ACC112 (cell line): ENCODE data around the gene CLSTN1.

Source experiments
- H2AFZ ChIP-seq: fragments of 200-600 bp; sonication (generic); one replicate; pipeline ENCODE4 v1.6.0; 2017; ENCODE audit warnings: antibody characterized with exemption, low read length; ENCODE audit not compliant: unreplicated experiment
- H3K27ac ChIP-seq: fragments of 200-600 bp; sonication (generic); 2 replicates; pipeline ENCODE4 v1.5.1; 2014; ENCODE audit warnings: low read depth, mild to moderate bottlenecking, antibody characterized with exemption, low read length, moderate library complexity
- H3K27me3 ChIP-seq: fragments of 200-600 bp; sonication (generic); 2 replicates; pipeline ENCODE4 v1.6.1; 2014; ENCODE audit warnings: mild to moderate bottlenecking, antibody characterized with exemption, low read length, moderate library complexity, mixed read lengths; ENCODE audit not compliant: insufficient read depth
- H3K36me3 ChIP-seq: fragments of 200-600 bp; sonication (generic); 2 replicates; pipeline ENCODE4 v1.6.1; 2016; ENCODE audit warnings: mild to moderate bottlenecking, antibody characterized with exemption, low read length, moderate library complexity, mixed read lengths; ENCODE audit not compliant: insufficient read depth
- H3K4me1 ChIP-seq: fragments of 200-600 bp; sonication (generic); one replicate; pipeline ENCODE4 v1.6.1; 2016; ENCODE audit warnings: low read length, mixed read lengths; ENCODE audit not compliant: insufficient read depth, unreplicated experiment, control insufficient read depth
- H3K4me3 ChIP-seq: fragments of 200-600 bp; sonication (generic); 2 replicates; pipeline ENCODE4 v1.5.1; 2014; ENCODE audit warnings: mild to moderate bottlenecking, low read depth, low read length
- H3K79me2 ChIP-seq: fragments of 200-600 bp; sonication (generic); one replicate; pipeline ENCODE4 v1.6.0; 2016; ENCODE audit warnings: low read length; ENCODE audit not compliant: control insufficient read depth, unreplicated experiment, insufficient read depth

Gene CLSTN1

GRCh38 chr1:9729523-9729922 lies 94.2 kb downstream of the CLSTN1 start:
- no peaks in the 10 kb centered on the region for H3K79me2 ChIP-seq
- no peak overlapping the region for H3K4me3 ChIP-seq
- H3K27ac ChIP-seq, result no peak overlapping the region
- H3K36me3 ChIP-seq, result peaks cover 14% of the 10 kb centered on the region
- no peaks in the 10 kb centered on the region for H3K4me1 ChIP-seq
- H2AFZ ChIP-seq, result no peak overlapping the region
- no peaks in the 10 kb centered on the region for H3K27me3 ChIP-seq

GRCh38 chr1:9728451-9729295 lies 95.1 kb downstream of the CLSTN1 start:
- no peak overlapping the region for H2AFZ ChIP-seq
- no peaks in the 10 kb centered on the region for H3K4me1 ChIP-seq
- no peaks in the 10 kb centered on the region for H3K79me2 ChIP-seq
- no peaks in the 10 kb centered on the region for H3K27me3 ChIP-seq
- H3K4me3 ChIP-seq, result no peak overlapping the region
- H3K36me3 ChIP-seq, result peaks cover 14% of the 10 kb centered on the region
- H3K27ac ChIP-seq, result no peak overlapping the region

GRCh38 chr1:9726905-9727595 lies 96.7 kb downstream of the CLSTN1 start:
- Histone ChIP-seq H3K27me3 (no peaks in the 10 kb centered on the region), H3K79me2 (no peaks in the 10 kb centered on the region), H3K27ac (no peak overlapping the region), H3K4me1 (no peaks in the 10 kb centered on the region), H3K4me3 (no peak overlapping the region), H2AFZ (no peak overlapping the region), H3K36me3 (peaks cover 16% of the 10 kb centered on the region; the same call in 1 of the 2 replicates)

- no peaks in the 10 kb centered on the region for H3K27me3 ChIP-seq
- no peaks in the 10 kb centered on the region for H3K79me2 ChIP-seq
- H3K4me1 ChIP-seq, result no peaks in the 10 kb centered on the region
- H3K4me3 ChIP-seq, result no peak overlapping the region
- no peak overlapping the region for H2AFZ ChIP-seq
- no peak overlapping the region for H3K27ac ChIP-seq
- H3K36me3 ChIP-seq, result peaks cover 16% of the 10 kb centered on the region; the same call in 1 of the 2 replicates
These were observed 97.4 kb downstream of the CLSTN1 start for GRCh38 chr1:9726406-9726805.

GRCh38 chr1:9724706-9725476 lies 98.9 kb downstream of the CLSTN1 start:
- Histone ChIP-seq H3K27ac (no peak overlapping the region), H3K27me3 (no peaks in the 10 kb centered on the region), H3K79me2 (no peaks in the 10 kb centered on the region), H3K4me1 (no peaks in the 10 kb centered on the region), H2AFZ (no peak overlapping the region), H3K36me3 (peaks cover 13% of the 10 kb centered on the region; the same call in 1 of the 2 replicates), H3K4me3 (no peak overlapping the region)

GRCh38 chr1:9723926-9724325 lies 99.8 kb downstream of the CLSTN1 start:
- Histone ChIP-seq H3K27ac (no peak overlapping the region), H3K4me1 (peaks cover under 1% of the 10 kb centered on the region), H3K4me3 (no peak overlapping the region), H3K27me3 (no peaks in the 10 kb centered on the region), H2AFZ (no peak overlapping the region), H3K36me3 (peaks cover 13% of the 10 kb centered on the region; the same call in 1 of the 2 replicates), H3K79me2 (no peaks in the 10 kb centered on the region)

GRCh38 chr1:9723068-9723805 lies 100.5 kb downstream of the CLSTN1 start:
- Histone ChIP-seq H3K4me3 (no peak overlapping the region), H2AFZ (no peak overlapping the region), H3K27ac (no peak overlapping the region), H3K79me2 (no peaks in the 10 kb centered on the region), H3K4me1 (peaks cover 3% of the 10 kb centered on the region), H3K36me3 (peaks cover 13% of the 10 kb centered on the region; the same call in 1 of the 2 replicates), H3K27me3 (no peaks in the 10 kb centered on the region)

- no peaks in the 10 kb centered on the region for H3K27me3 ChIP-seq
- peaks cover 3% of the 10 kb centered on the region for H3K4me1 ChIP-seq
- peaks cover 13% of the 10 kb centered on the region; the same call in 1 of the 2 replicates for H3K36me3 ChIP-seq
- no peak overlapping the region for H3K4me3 ChIP-seq
- no peak overlapping the region for H2AFZ ChIP-seq
- H3K27ac ChIP-seq, result no peak overlapping the region
- H3K79me2 ChIP-seq, result no peaks in the 10 kb centered on the region
These were observed 101.4 kb downstream of the CLSTN1 start for GRCh38 chr1:9722378-9722749.

GRCh38 chr1:9721606-9722377 lies 102.0 kb downstream of the CLSTN1 start:
- H3K27me3 ChIP-seq, result no peaks in the 10 kb centered on the region

More at GRCh38 chr1:9721606-9722377, 102.0 kb downstream of the CLSTN1 start:
- Histone ChIP-seq H3K4me3 (no peak overlapping the region), H3K79me2 (no peaks in the 10 kb centered on the region), H2AFZ (no peak overlapping the region), H3K4me1 (peaks cover 3% of the 10 kb centered on the region), H3K27ac (no peak overlapping the region), H3K36me3 (peaks cover 13% of the 10 kb centered on the region; the same call in 1 of the 2 replicates)
